ENCODE data around the gene SRD5A2. TPM values are rescaled to one million over a fixed set of nuclear protein-coding genes. Genes with fewer than 3 reads are reported as not detected.
"Not testable (repeated sequence)": the region's sequence is repeated elsewhere in the genome, so short reads cannot be mapped to it uniquely, and the experiment has no call there.

Gene SRD5A2
- total RNA-seq, 1 donor from 2014 or later, result not detected

- no peak for DNase-seq (ENCODE audit: low read depth in 2 of 2)
Observed at GRCh38 chr2:31533036-31533435, 47.7 kb downstream of the SRD5A2 start.

- no peak for DNase-seq (ENCODE audit: low read depth in 2 of 2)
Observed at GRCh38 chr2:31531101-31531500, 49.6 kb downstream of the SRD5A2 start.

GRCh38 chr2:31529256-31529655 lies 51.5 kb downstream of the SRD5A2 start:
- no peak for DNase-seq (ENCODE audit: low read depth in 2 of 2)

- DNase-seq (ENCODE audit: low read depth in 2 of 2), result no peak
Observed at GRCh38 chr2:31528823-31529222, 51.9 kb downstream of the SRD5A2 start.

GRCh38 chr2:31526946-31527732 lies 53.6 kb downstream of the SRD5A2 start:
- DNase-seq (ENCODE audit: low read depth in 2 of 2), result no peak

- no peak for DNase-seq (ENCODE audit: low read depth in 2 of 2)
Observed at GRCh38 chr2:31525876-31526275, 54.9 kb downstream of the SRD5A2 start.

- DNase-seq (ENCODE audit: low read depth in 2 of 2), result no peak
Observed at GRCh38 chr2:31524592-31524991, 56.1 kb downstream of the SRD5A2 start.

GRCh38 chr2:31523871-31524492 lies 56.8 kb downstream of the SRD5A2 start:
- peak; percentile 18 to 45 for DNase-seq (ENCODE audit: low read depth in 2 of 2)

GRCh38 chr2:31522786-31523185 lies 58.0 kb downstream of the SRD5A2 start:
- DNase-seq (ENCODE audit: low read depth in 2 of 2), result no peak

GRCh38 chr2:31517442-31518203 lies 63.1 kb downstream of the SRD5A2 start:
- no peak for DNase-seq (ENCODE audit: low read depth in 2 of 2)

- DNase-seq (ENCODE audit: low read depth in 2 of 2), result no peak
Observed at GRCh38 chr2:31515586-31515985, 65.2 kb downstream of the SRD5A2 start.

GRCh38 chr2:31513553-31513952 lies 67.2 kb downstream of the SRD5A2 start:
- DNase-seq (ENCODE audit: low read depth in 2 of 2), result no peak

GRCh38 chr2:31511376-31511775 lies 69.4 kb downstream of the SRD5A2 start:
- no peak for DNase-seq (ENCODE audit: low read depth in 2 of 2)

- no peak for DNase-seq (ENCODE audit: low read depth in 2 of 2)
Observed at GRCh38 chr2:31505111-31505510, 75.6 kb downstream of the SRD5A2 start.

GRCh38 chr2:31504311-31504710 lies 76.4 kb downstream of the SRD5A2 start:
- DNase-seq (ENCODE audit: low read depth in 2 of 2), result no peak

- DNase-seq (ENCODE audit: low read depth in 2 of 2), result not testable (repeated sequence)
Observed at GRCh38 chr2:31496451-31496874, 84.3 kb downstream of the SRD5A2 start.

GRCh38 chr2:31489339-31489738 lies 91.4 kb downstream of the SRD5A2 start:
- DNase-seq (ENCODE audit: low read depth in 2 of 2), result not testable (repeated sequence)

- DNase-seq (ENCODE audit: low read depth in 2 of 2), result no peak
Observed at GRCh38 chr2:31483246-31483645, 97.5 kb downstream of the SRD5A2 start.

GRCh38 chr2:31476511-31477180 lies 104.1 kb downstream of the SRD5A2 start:
- DNase-seq (ENCODE audit: low read depth in 2 of 2), result no peak

GRCh38 chr2:31475692-31476091 lies 105.0 kb downstream of the SRD5A2 start:
- DNase-seq (ENCODE audit: low read depth in 2 of 2), result no peak

- no peak for DNase-seq (ENCODE audit: low read depth in 2 of 2)
Observed at GRCh38 chr2:31474296-31474695, 106.4 kb downstream of the SRD5A2 start.
